HEK293T (cell line): ENCODE measurements around the gene SLC4A8.

Experiments
- FOXA1 ChIP-seq: fragments of 450-650 bp; IDR thresholded peaks from 2 replicates; pipeline ENCODE4 v1.6.1; 2016; ENCODE audit warnings: mild to moderate bottlenecking
- TARDBP ChIP-seq: fragments of 450-650 bp; IDR thresholded peaks from 2 replicates; pipeline ENCODE4 v1.6.1; 2016

GRCh38 chr12:51428256-51428655 lies 3.6 kb downstream of the SLC4A8 start:
- no peak for TF ChIP-seq FOXA1
- TF ChIP-seq TARDBP = no peak
